Measurements from ENCODE around the gene GGT6.
A peak's percentile ranks its signal among the peaks of the same experiment; 100 is the strongest.

GRCh38 chr17:4594931-4595684 is 34.7 kb upstream of the GGT6 start:
- TF ChIP-seq EZH2 (IDR thresholded peaks at IDR 0.05; ENCODE audit: borderline replicate concordance, low read length) (no peak), CTCF (IDR thresholded peaks at IDR 0.05; ENCODE audit: low read length) (peak; percentile 53)

All from OCI-LY1 (cell line).